Type B pancreatic cell (in vitro differentiated cells): ENCODE data around the gene CAMTA1. TPM values are rescaled to one million over a fixed set of nuclear protein-coding genes. Genes with fewer than 3 reads are reported as not detected.
A peak's percentile ranks its signal among the peaks of the same experiment; 100 is the strongest.

Experiments
- DNase-seq: peaks from one replicate; pipeline ENCODE4 v3.0.0; 2021; ENCODE audit warnings: mixed read lengths; ENCODE audit not compliant: unreplicated experiment; ENCODE audit errors: extremely low spot score
- H3K27ac Mint-ChIP-seq: 2 replicates; pipeline ENCODE4 v1.8.0; 2021; ENCODE audit warnings: mild to moderate bottlenecking, mixed read lengths
- H3K27me3 Mint-ChIP-seq: 2 replicates; pipeline ENCODE4 v1.8.0; 2021; ENCODE audit warnings: mixed read lengths
- H3K36me3 Mint-ChIP-seq: 2 replicates; pipeline ENCODE4 v1.8.0; 2021; ENCODE audit warnings: mixed read lengths
- H3K4me1 Mint-ChIP-seq: one replicate; pipeline ENCODE4 v1.8.0; 2021; ENCODE audit warnings: mixed read lengths; ENCODE audit not compliant: unreplicated experiment
- H3K4me3 Mint-ChIP-seq: 2 replicates; pipeline ENCODE4 v1.8.0; 2021; ENCODE audit warnings: mild to moderate bottlenecking, mixed read lengths
- H3K9me3 Mint-ChIP-seq: 2 replicates; pipeline ENCODE4 v1.8.0; 2021; ENCODE audit warnings: mixed read lengths
- total RNA-seq: library from RNA; stranded (reverse); gene quantifications from 2 replicates; pipeline ENCODE4 v1.2.1, GENCODE V29; 2021; ENCODE audit warnings: low replicate concordance
- TF ChIP-seq, protein P1 (sequence below): fragments of 200-600 bp; sonication (generic); conservative IDR thresholded peaks from 2 replicates; pipeline ENCODE4 v1.5.0; 2021; ENCODE audit warnings: antibody characterized with exemption, mild to moderate bottlenecking

Gene CAMTA1
- total RNA-seq, 1 donor from 2014 or later = 82.5 TPM

DNA sequence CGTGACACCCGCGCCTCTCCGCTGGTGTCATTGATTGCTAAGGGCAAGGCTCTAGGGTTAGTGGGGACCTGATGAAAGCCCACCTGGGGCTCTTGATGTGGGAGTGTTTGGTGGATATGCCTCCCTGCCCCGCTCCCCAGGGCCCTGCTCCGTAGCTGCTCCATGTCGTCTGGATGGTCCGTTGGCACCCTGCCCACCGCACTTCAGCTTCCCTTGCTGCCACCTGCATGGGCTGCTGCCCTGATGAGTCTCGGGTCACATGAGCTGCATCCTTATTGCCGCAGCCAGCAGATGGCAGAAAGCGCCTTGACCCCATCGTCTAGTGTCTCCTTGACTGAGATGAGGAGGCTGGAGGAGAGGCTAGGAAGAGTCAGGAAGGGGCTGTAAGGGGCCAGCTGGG, 439.4 kb downstream of the CAMTA1 start:
- TF ChIP-seq, protein P1, sequence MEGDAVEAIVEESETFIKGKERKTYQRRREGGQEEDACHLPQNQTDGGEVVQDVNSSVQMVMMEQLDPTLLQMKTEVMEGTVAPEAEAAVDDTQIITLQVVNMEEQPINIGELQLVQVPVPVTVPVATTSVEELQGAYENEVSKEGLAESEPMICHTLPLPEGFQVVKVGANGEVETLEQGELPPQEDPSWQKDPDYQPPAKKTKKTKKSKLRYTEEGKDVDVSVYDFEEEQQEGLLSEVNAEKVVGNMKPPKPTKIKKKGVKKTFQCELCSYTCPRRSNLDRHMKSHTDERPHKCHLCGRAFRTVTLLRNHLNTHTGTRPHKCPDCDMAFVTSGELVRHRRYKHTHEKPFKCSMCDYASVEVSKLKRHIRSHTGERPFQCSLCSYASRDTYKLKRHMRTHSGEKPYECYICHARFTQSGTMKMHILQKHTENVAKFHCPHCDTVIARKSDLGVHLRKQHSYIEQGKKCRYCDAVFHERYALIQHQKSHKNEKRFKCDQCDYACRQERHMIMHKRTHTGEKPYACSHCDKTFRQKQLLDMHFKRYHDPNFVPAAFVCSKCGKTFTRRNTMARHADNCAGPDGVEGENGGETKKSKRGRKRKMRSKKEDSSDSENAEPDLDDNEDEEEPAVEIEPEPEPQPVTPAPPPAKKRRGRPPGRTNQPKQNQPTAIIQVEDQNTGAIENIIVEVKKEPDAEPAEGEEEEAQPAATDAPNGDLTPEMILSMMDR = no peak
- H3K27ac Mint-ChIP-seq = no peak overlapping the region
- H3K4me1 Mint-ChIP-seq = no peaks in the 10 kb centered on the region
- no peak overlapping the region for H3K4me3 Mint-ChIP-seq
- no peaks in the 10 kb centered on the region for H3K27me3 Mint-ChIP-seq
- H3K36me3 Mint-ChIP-seq = no peaks in the 10 kb centered on the region
- no peak for DNase-seq
- no peaks in the 10 kb centered on the region for H3K9me3 Mint-ChIP-seq

DNA sequence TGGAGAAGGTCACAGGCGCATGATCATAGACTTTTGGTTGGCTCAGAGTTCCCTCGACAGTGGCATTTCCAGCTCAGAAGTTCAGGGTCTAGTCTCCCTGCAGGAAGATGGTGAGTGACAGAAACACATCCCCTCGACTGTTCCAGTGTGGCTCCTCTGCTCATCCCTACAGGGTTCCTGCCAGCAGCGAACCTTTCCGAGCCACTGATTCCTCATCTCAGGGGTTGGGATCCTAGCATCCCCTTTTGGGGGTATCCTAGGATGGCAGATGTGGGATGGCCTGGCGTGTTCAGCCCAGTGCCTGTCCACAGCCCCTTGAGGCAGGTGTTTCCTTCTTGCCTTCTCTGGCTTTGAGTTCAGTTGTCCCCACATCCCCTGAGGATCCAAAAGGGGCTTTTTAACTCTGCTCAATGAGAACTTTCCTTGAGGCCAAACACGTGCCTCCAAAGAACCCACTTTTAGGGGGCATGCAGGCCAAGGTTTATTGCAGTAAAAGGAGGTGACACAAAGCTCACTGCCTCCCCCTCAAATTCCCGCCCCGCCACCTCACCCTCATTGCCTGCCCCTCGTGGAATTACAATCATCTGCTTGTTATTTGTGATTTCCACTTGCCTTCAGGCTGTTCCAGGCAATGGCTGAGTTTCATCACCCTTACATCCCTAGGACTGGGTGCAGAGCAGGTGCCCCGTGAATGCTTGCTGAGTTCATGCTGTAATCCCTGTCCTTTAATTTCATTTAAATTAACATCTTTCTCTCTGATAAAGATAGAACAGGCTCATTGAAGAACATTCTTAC, 440.7 kb downstream of the CAMTA1 start:
- TF ChIP-seq, protein P1 = no peak
- Mint-ChIP-seq H3K4me1 (no peaks in the 10 kb centered on the region), H3K9me3 (no peaks in the 10 kb centered on the region), H3K4me3 (no peak overlapping the region), H3K27me3 (no peaks in the 10 kb centered on the region), H3K27ac (no peak overlapping the region), H3K36me3 (no peaks in the 10 kb centered on the region)
- DNase-seq = no peak

DNA sequence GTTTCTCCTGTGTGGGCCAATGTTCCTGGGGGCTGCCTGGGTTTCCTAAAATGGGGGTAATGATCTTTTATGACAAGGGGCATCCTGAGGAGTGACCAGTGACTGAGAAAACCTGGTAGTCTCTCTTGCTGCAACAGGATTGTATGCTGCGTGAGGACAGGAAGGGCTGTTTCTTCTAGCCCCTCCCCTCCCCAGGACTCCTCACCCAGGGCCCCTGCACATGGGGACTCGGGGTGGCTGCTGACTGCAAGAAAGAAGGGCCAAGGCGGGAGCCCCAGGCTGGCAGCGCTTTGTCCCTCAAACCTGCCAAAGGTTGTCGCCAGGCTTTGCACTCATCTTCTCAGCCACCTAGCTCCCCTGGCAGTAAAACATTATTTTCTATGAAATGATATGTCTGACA, 442.4 kb downstream of the CAMTA1 start:
- no peak for DNase-seq
- no peaks in the 10 kb centered on the region for H3K36me3 Mint-ChIP-seq
- no peaks in the 10 kb centered on the region for H3K27me3 Mint-ChIP-seq
- H3K4me1 Mint-ChIP-seq = no peaks in the 10 kb centered on the region
- no peak overlapping the region for H3K4me3 Mint-ChIP-seq
- no peak overlapping the region for H3K27ac Mint-ChIP-seq
- H3K9me3 Mint-ChIP-seq = no peaks in the 10 kb centered on the region
- TF ChIP-seq, protein P1 = no peak

DNA sequence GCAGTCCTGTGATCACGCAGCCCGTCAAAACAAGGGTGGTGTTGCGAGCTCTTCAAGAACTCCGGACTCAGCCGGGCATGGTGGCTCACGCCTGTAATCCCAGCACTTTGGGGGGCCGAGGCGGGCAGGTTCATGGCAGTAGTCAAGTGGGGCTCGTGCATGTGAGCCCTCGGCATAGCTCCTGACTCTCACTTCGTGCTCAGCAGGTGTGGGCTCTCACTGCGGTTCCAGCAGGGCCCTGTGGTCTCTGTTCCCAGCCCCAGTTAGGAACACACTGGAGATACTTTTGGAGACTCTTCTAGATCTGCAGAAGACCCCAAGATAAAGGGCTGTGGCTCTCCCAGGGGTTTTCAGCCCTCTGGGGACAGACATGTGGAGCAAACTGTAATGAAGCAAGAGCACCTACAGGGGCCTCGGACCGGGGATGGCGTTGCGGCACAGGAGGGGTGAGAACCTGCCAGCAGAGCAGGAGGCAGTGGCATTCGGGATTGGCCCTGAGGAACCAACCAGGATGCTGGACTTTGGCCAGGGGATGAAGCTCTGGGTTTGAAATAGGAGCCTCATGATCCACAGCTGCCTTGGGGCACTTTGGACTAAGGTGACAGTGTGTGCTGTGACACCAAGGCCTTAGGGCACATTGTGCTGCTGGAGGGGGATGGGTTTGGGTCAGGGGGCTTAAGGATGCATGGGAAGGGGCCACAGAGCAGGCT, 443.2 kb downstream of the CAMTA1 start:
- no peaks in the 10 kb centered on the region for H3K36me3 Mint-ChIP-seq
- H3K4me1 Mint-ChIP-seq = no peaks in the 10 kb centered on the region

DNA sequence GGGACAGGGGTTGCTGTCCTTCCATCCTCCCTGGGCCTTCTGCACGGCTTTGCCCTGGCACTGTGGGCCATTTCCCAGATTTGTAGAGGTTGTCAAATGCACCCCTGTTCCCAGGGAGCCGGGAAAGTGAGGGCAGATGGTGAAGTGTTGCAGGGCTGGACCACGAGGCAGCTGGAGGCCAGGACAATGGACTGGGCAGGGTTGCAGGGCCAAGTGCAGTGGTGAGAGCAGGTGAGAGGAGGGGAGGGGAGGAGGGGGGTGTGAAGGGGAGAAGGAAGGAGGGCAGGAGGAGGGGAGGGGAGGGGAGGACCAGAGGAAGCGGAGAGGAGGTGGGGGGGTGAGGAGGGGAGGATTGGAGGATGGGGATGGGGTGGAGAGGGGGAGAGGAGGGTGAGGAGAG, 443.9 kb downstream of the CAMTA1 start:
- H3K36me3 Mint-ChIP-seq = no peaks in the 10 kb centered on the region
- DNase-seq = no peak
- H3K27ac Mint-ChIP-seq = no peak overlapping the region
- no peaks in the 10 kb centered on the region for H3K9me3 Mint-ChIP-seq
- H3K4me3 Mint-ChIP-seq = no peak overlapping the region
- no peaks in the 10 kb centered on the region for H3K27me3 Mint-ChIP-seq
- TF ChIP-seq, protein P1 = no peak
- H3K4me1 Mint-ChIP-seq = no peaks in the 10 kb centered on the region

More for the DNA sequence above, 443.2 kb downstream of the CAMTA1 start:
- Mint-ChIP-seq H3K27ac (no peak overlapping the region), H3K4me3 (no peak overlapping the region), H3K27me3 (no peaks in the 10 kb centered on the region), H3K9me3 (no peaks in the 10 kb centered on the region)
- DNase-seq = peak; percentile 60
- TF ChIP-seq, protein P1 = no peak
